ENCODE measurements around the gene GRB14.

The GRB14 gene

GRCh38 chr2:164511738-164512137 is 109.5 kb downstream of the GRB14 start:
- TF ChIP-seq GATA3 (IDR thresholded peaks at IDR 0.05; ENCODE audit: low read depth, low read length) (no peak), GATA2 (IDR thresholded peaks at IDR 0.05; ENCODE audit: low read depth, low read length) (no peak)

GRCh38 chr2:164510895-164511294 is 110.4 kb downstream of the GRB14 start:
- no peak for TF ChIP-seq GATA3 (IDR thresholded peaks at IDR 0.05; ENCODE audit: low read depth, low read length)
- no peak for TF ChIP-seq GATA2 (IDR thresholded peaks at IDR 0.05; ENCODE audit: low read depth, low read length)

GRCh38 chr2:164509137-164509877 is 112.0 kb downstream of the GRB14 start:
- TF ChIP-seq GATA3 (IDR thresholded peaks at IDR 0.05; ENCODE audit: low read depth, low read length) (no peak), GATA2 (IDR thresholded peaks at IDR 0.05; ENCODE audit: low read depth, low read length) (no peak)

GRCh38 chr2:164504253-164504652 is 117.0 kb downstream of the GRB14 start:
- no peak for TF ChIP-seq GATA2 (IDR thresholded peaks at IDR 0.05; ENCODE audit: low read depth, low read length)
- TF ChIP-seq GATA3 (IDR thresholded peaks at IDR 0.05; ENCODE audit: low read depth, low read length), result no peak

- no peak for TF ChIP-seq GATA3 (IDR thresholded peaks at IDR 0.05; ENCODE audit: low read depth, low read length)
- no peak for TF ChIP-seq GATA2 (IDR thresholded peaks at IDR 0.05; ENCODE audit: low read depth, low read length)
Measured at GRCh38 chr2:164498836-164499235, 122.4 kb downstream of the GRB14 start.

GRCh38 chr2:164496881-164497280 is 124.4 kb downstream of the GRB14 start:
- no peak for TF ChIP-seq GATA2 (IDR thresholded peaks at IDR 0.05; ENCODE audit: low read depth, low read length)
- TF ChIP-seq GATA3 (IDR thresholded peaks at IDR 0.05; ENCODE audit: low read depth, low read length), result no peak

- TF ChIP-seq GATA3 (IDR thresholded peaks at IDR 0.05; ENCODE audit: low read depth, low read length) (no peak), GATA2 (IDR thresholded peaks at IDR 0.05; ENCODE audit: low read depth, low read length) (no peak)
Measured at GRCh38 chr2:164496421-164496820, 124.9 kb downstream of the GRB14 start.

GRCh38 chr2:164495491-164496223 is 125.6 kb downstream of the GRB14 start:
- TF ChIP-seq GATA2 (IDR thresholded peaks at IDR 0.05; ENCODE audit: low read depth, low read length) (no peak), GATA3 (IDR thresholded peaks at IDR 0.05; ENCODE audit: low read depth, low read length) (no peak)

GRCh38 chr2:164485541-164485940 is 135.7 kb downstream of the GRB14 start:
- TF ChIP-seq GATA3 (IDR thresholded peaks at IDR 0.05; ENCODE audit: low read depth, low read length) (no peak), GATA2 (IDR thresholded peaks at IDR 0.05; ENCODE audit: low read depth, low read length) (no peak)

- TF ChIP-seq GATA2 (IDR thresholded peaks at IDR 0.05; ENCODE audit: low read depth, low read length) (no peak), GATA3 (IDR thresholded peaks at IDR 0.05; ENCODE audit: low read depth, low read length) (no peak)
Measured at GRCh38 chr2:164479460-164479859, 141.8 kb downstream of the GRB14 start.

- TF ChIP-seq GATA3 (IDR thresholded peaks at IDR 0.05; ENCODE audit: low read depth, low read length) (no peak), GATA2 (IDR thresholded peaks at IDR 0.05; ENCODE audit: low read depth, low read length) (no peak)
Measured at GRCh38 chr2:164478205-164478604, 143.1 kb downstream of the GRB14 start.

- TF ChIP-seq GATA3 (IDR thresholded peaks at IDR 0.05; ENCODE audit: low read depth, low read length) (no peak), GATA2 (IDR thresholded peaks at IDR 0.05; ENCODE audit: low read depth, low read length) (no peak)
Measured at GRCh38 chr2:164474873-164475272, 146.4 kb downstream of the GRB14 start.

GRCh38 chr2:164473021-164473420 is 148.3 kb downstream of the GRB14 start:
- no peak for TF ChIP-seq GATA2 (IDR thresholded peaks at IDR 0.05; ENCODE audit: low read depth, low read length)
- no peak for TF ChIP-seq GATA3 (IDR thresholded peaks at IDR 0.05; ENCODE audit: low read depth, low read length)

- TF ChIP-seq GATA2 (IDR thresholded peaks at IDR 0.05; ENCODE audit: low read depth, low read length) (no peak), GATA3 (IDR thresholded peaks at IDR 0.05; ENCODE audit: low read depth, low read length) (no peak)
Measured at GRCh38 chr2:164464376-164464775, 156.9 kb downstream of the GRB14 start.

GRCh38 chr2:164458792-164459191 is 162.5 kb downstream of the GRB14 start:
- TF ChIP-seq GATA3 (IDR thresholded peaks at IDR 0.05; ENCODE audit: low read depth, low read length) (no peak), GATA2 (IDR thresholded peaks at IDR 0.05; ENCODE audit: low read depth, low read length) (no peak)

Data from SH-SY5Y (cell line).